Measurements from ENCODE around the gene CNN2. TPM values are rescaled to one million over a fixed set of nuclear protein-coding genes. Genes with fewer than 3 reads are reported as not detected.

The CNN2 gene
- total and polyA plus RNA-seq, 2 of the 8 experiments (the other 6 are each of a cell fraction or from before 2014, with no cell fraction given) = 189 to 551 TPM

DNA sequence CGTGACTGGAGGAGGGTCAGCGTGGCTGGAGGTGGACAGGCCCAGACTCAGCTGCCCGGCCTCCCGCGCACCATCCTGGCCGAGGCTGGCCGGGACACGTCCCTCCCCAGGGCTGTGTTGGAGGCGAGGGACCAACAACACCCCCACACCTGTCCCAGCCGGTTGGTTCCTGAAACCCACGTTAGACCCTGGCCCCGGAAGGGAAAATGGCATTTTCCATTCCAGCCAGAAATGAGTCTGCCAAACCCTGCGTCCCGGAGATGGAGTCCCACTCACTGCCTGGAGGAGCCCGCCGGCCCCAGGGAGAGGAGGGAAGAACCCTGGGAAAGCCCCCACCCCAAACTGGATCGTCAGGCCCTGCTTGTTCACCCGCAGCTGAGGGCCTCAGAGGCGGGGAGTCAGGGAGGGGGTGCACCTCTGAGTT, 47.1 kb upstream of the CNN2 start (continued):
- TF ChIP-seq SAP30 (IDR thresholded peaks at IDR 0.05; ENCODE audit: insufficient read depth, insufficient replicate concordance, low read length) = no peak
- TF ChIP-seq EGR1 (IDR thresholded peaks at IDR 0.05; ENCODE audit: borderline replicate concordance, low read depth, low read length) = no peak
- no peak for TF ChIP-seq YY1 (IDR thresholded peaks at IDR 0.05; ENCODE audit: low read depth, low read length)

All from H1 (cell line).